ENCODE results near the gene MGAT2. TPM values are rescaled to one million over a fixed set of nuclear protein-coding genes. Genes with fewer than 3 reads are reported as not detected.
"Not testable (repeated sequence)": the region's sequence is repeated elsewhere in the genome, so short reads cannot be mapped to it uniquely, and the experiment has no call there.

MGAT2 gene
- total RNA-seq, 2 donors from 2014 or later: 30.0 to 34.5 TPM

GRCh38 chr14:49641697-49642129, 21.1 kb downstream of the MGAT2 start:
- H3K9me3 ChIP-seq (ENCODE audit: control insufficient read depth, low read length, poor library complexity, severe bottlenecking): no peaks in the 10 kb centered on the region
- H3K4me1 Mint-ChIP-seq: peaks cover 27% of the 10 kb centered on the region
- DNase-seq (no peak), ATAC-seq (no peak)
- peak overlapping the region; percentile 85 for H3K27ac Mint-ChIP-seq
- no peak overlapping the region for H3K4me3 Mint-ChIP-seq
- peaks cover 15% of the 10 kb centered on the region for H3K36me3 Mint-ChIP-seq (ENCODE audit: low read depth)
- H3K27me3 Mint-ChIP-seq: no peaks in the 10 kb centered on the region

GRCh38 chr14:49642163-49642562, 21.6 kb downstream of the MGAT2 start:
- DNase-seq: no peak
- Mint-ChIP-seq H3K4me1 (peaks cover 27% of the 10 kb centered on the region), H3K4me3 (peak overlapping the region; percentile 16), H3K36me3 (ENCODE audit: low read depth) (peaks cover 15% of the 10 kb centered on the region), H3K27ac (peak overlapping the region; percentile 85), H3K27me3 (no peaks in the 10 kb centered on the region)
- H3K9me3 ChIP-seq (ENCODE audit: control insufficient read depth, low read length, poor library complexity, severe bottlenecking): no peaks in the 10 kb centered on the region
- ATAC-seq: no peak

GRCh38 chr14:49653508-49653907, 32.9 kb downstream of the MGAT2 start:
- H3K27me3 Mint-ChIP-seq: no peaks in the 10 kb centered on the region

GRCh38 chr14:49654511-49654910, 33.9 kb downstream of the MGAT2 start:
- Mint-ChIP-seq H3K4me1 (peaks cover 5% of the 10 kb centered on the region), H3K4me3 (no peak overlapping the region), H3K27ac (no peak overlapping the region), H3K27me3 (no peaks in the 10 kb centered on the region), H3K36me3 (ENCODE audit: low read depth) (peaks cover 6% of the 10 kb centered on the region)
- no peak for DNase-seq
- H3K9me3 ChIP-seq (ENCODE audit: control insufficient read depth, low read length, poor library complexity, severe bottlenecking): no peaks in the 10 kb centered on the region
- no peak for ATAC-seq

More at GRCh38 chr14:49653508-49653907, 32.9 kb downstream of the MGAT2 start:
- H3K4me3 Mint-ChIP-seq: no peak overlapping the region
- DNase-seq (no peak), ATAC-seq (no peak)
- H3K27ac Mint-ChIP-seq: no peak overlapping the region
- H3K9me3 ChIP-seq (ENCODE audit: control insufficient read depth, low read length, poor library complexity, severe bottlenecking): no peaks in the 10 kb centered on the region
- H3K4me1 Mint-ChIP-seq: peaks cover 5% of the 10 kb centered on the region
- peaks cover 6% of the 10 kb centered on the region for H3K36me3 Mint-ChIP-seq (ENCODE audit: low read depth)

GRCh38 chr14:49657500-49657899, 36.9 kb downstream of the MGAT2 start:
- not testable (repeated sequence) for H3K4me3 Mint-ChIP-seq; DNase-seq; H3K27ac Mint-ChIP-seq; H3K9me3 ChIP-seq (ENCODE audit: control insufficient read depth, low read length, poor library complexity, severe bottlenecking); H3K4me1 Mint-ChIP-seq; H3K27me3 Mint-ChIP-seq; ATAC-seq; H3K36me3 Mint-ChIP-seq (ENCODE audit: low read depth)

- Mint-ChIP-seq H3K4me1 (no peaks in the 10 kb centered on the region), H3K4me3 (no peak overlapping the region), H3K27me3 (no peaks in the 10 kb centered on the region), H3K27ac (no peak overlapping the region), H3K36me3 (ENCODE audit: low read depth) (no peaks in the 10 kb centered on the region)
- DNase-seq: no peak
- H3K9me3 ChIP-seq (ENCODE audit: control insufficient read depth, low read length, poor library complexity, severe bottlenecking): no peaks in the 10 kb centered on the region
- ATAC-seq: no peak
Observed at GRCh38 chr14:49659526-49660455, 39.2 kb downstream of the MGAT2 start.

GRCh38 chr14:49670475-49670874, 49.9 kb downstream of the MGAT2 start:
- Mint-ChIP-seq H3K4me3 (no peak overlapping the region), H3K27me3 (no peaks in the 10 kb centered on the region), H3K36me3 (ENCODE audit: low read depth) (peaks cover 2% of the 10 kb centered on the region), H3K4me1 (no peaks in the 10 kb centered on the region), H3K27ac (no peak overlapping the region)
- H3K9me3 ChIP-seq (ENCODE audit: control insufficient read depth, low read length, poor library complexity, severe bottlenecking): no peaks in the 10 kb centered on the region
- DNase-seq (no peak), ATAC-seq (no peak)

Other genes with a start within 250 kb of the MGAT2 start
- gene RPS29, start 34.4 kb upstream of the MGAT2 start, total RNA-seq: 1,000 to 10,000 TPM; 3,969 to 4,133 TPM
- 10 to 100 TPM in 1 of 2 donors, 1 to 10 TPM in 1; 7.4 to 10.3 TPM for gene LRR1, start 21.9 kb upstream of the MGAT2 start, total RNA-seq
- 100 to 1,000 TPM; 209 to 250 TPM for gene RPL36AL, start 173 bp upstream of the MGAT2 start, total RNA-seq
- 10 to 100 TPM; 25.7 to 34.0 TPM for gene DNAAF2, start 14.4 kb downstream of the MGAT2 start, total RNA-seq
- 1 to 10 TPM; 1.0 to 2.2 TPM for gene POLE2, start 67.4 kb downstream of the MGAT2 start, total RNA-seq
- 1 to 10 TPM; 7.4 to 7.5 TPM for gene KLHDC1, start 72.3 kb downstream of the MGAT2 start, total RNA-seq
- 10 to 100 TPM; 73.5 to 79.2 TPM for gene KLHDC2, start 147.4 kb downstream of the MGAT2 start, total RNA-seq
- 10 to 100 TPM; 83.4 to 83.5 TPM for gene NEMF, start 232.0 kb downstream of the MGAT2 start, total RNA-seq

Measured in T-helper 17 cell (primary cell).